Endothelial cell of umbilical vein (primary cell): ENCODE results near the gene DCC. TPM values are rescaled to one million over a fixed set of nuclear protein-coding genes. Genes with fewer than 3 reads are reported as not detected.
"Not testable (repeated sequence)": the region's sequence is repeated elsewhere in the genome, so short reads cannot be mapped to it uniquely, and the experiment has no call there.

ENCODE experiments used
- BruUV-seq: library from RNA; stranded (reverse); fragments of 400-500 nt; replicated peaks from 2 replicates; lab custom pipeline; 2021; lab: Mats Ljungman, UMichigan
- CTCF ChIA-PET: fragments of 300-600, 350-600 bp; sonication (Branson Sonifier 250); formaldehyde crosslinking; loops from one replicate; lab custom pipeline; 2021; ENCODE audit warnings: antibody characterized with exemption, inconsistent platforms; lab: Charles Lee
- POLR2A ChIA-PET: fragments of 300-600, 350-600 bp; sonication (Branson Sonifier 250); formaldehyde crosslinking; loops from one replicate; lab custom pipeline; 2021; ENCODE audit warnings: antibody characterized with exemption, inconsistent platforms; lab: Charles Lee
- DNase-seq: peaks from one replicate; pipeline ENCODE4 v3.0.0-alpha.2; 2011; ENCODE audit warnings: low read depth, low spot score
- FAIRE-seq: peaks from 2 replicates; lab custom pipeline; 2011; peaks lifted over from hg19 to GRCh38; lab: Jason Lieb, UNC
- H2AFZ ChIP-seq: 2 replicates; pipeline ENCODE4 v1.6.0; 2012; ENCODE audit warnings: low read depth, low read length, control low read depth, inconsistent platforms
- H3K27ac ChIP-seq: 2 replicates; pipeline ENCODE4 v1.5.1; 2011; ENCODE audit warnings: low read depth, mild to moderate bottlenecking, control low read depth, low read length, moderate library complexity; ENCODE audit not compliant: insufficient read depth
- H3K27me3 ChIP-seq, 2 experiments: 2 replicates each; pipeline versions ENCODE4 v1.6.0 to v1.6.1; 2011; ENCODE audit warnings: low read length in 2 of 2, mixed read lengths in 1 of 2; ENCODE audit not compliant: control insufficient read depth in 2 of 2, insufficient read depth in 2 of 2
- H3K36me3 ChIP-seq, 2 experiments: 2 replicates in 1 of 2; 3 replicates in 1 of 2; pipeline ENCODE4 v1.5.1; 2011; ENCODE audit warnings: low read length in 2 of 2, mild to moderate bottlenecking in 1 of 2, moderate library complexity in 1 of 2; ENCODE audit not compliant: control insufficient read depth in 2 of 2, insufficient read depth in 2 of 2; ENCODE audit errors: extremely low read depth in 1 of 2
- H3K4me1 ChIP-seq: 3 replicates; pipeline ENCODE4 v1.5.1; 2011; ENCODE audit warnings: mild to moderate bottlenecking, low read length; ENCODE audit not compliant: control insufficient read depth, insufficient read depth; ENCODE audit errors: extremely low read depth
- H3K4me2 ChIP-seq: 2 replicates; pipeline ENCODE4 v1.6.1; 2011; ENCODE audit warnings: low read length, control low read depth, mixed read lengths; ENCODE audit not compliant: insufficient read depth
- H3K4me3 ChIP-seq, 3 experiments: fragments of 200-600 bp in 1 of 3; sonication (generic), shearing (Covaris generic) in 1 of 3; replicated peaks in 1 of 3; 2 replicates each; pipeline ENCODE4 v1.5.1; 2011 to 2016; ENCODE audit warnings: control low read depth in 3 of 3, low read length in 3 of 3, mild to moderate bottlenecking in 2 of 3, inconsistent platforms in 1 of 3, low read depth in 1 of 3, moderate library complexity in 1 of 3; ENCODE audit not compliant: insufficient read depth in 1 of 3
- H3K79me2 ChIP-seq: 2 replicates; pipeline ENCODE4 v1.6.0; 2012; ENCODE audit warnings: low read length, inconsistent platforms; ENCODE audit not compliant: control insufficient read depth, insufficient read depth
- H3K9ac ChIP-seq: replicated peaks from 2 replicates; pipeline ENCODE3; 2011; ENCODE audit warnings: low read length, control low read depth; ENCODE audit not compliant: insufficient read depth; ENCODE audit errors: extremely low read depth
- H3K9me1 ChIP-seq: replicated peaks from 3 replicates; pipeline ENCODE4 v1.6.0; 2011; ENCODE audit warnings: mild to moderate bottlenecking, low read length; ENCODE audit not compliant: control insufficient read depth, insufficient read depth; ENCODE audit errors: extremely low read depth
- H3K9me3 ChIP-seq: replicated peaks from 2 replicates; pipeline ENCODE4 v1.5.1; 2012; ENCODE audit warnings: low read length, inconsistent platforms; ENCODE audit not compliant: control insufficient read depth, insufficient read depth
- H4K20me1 ChIP-seq: replicated peaks from 2 replicates; pipeline ENCODE3; 2011; ENCODE audit warnings: mild to moderate bottlenecking, low read length; ENCODE audit not compliant: control insufficient read depth, insufficient read depth; ENCODE audit errors: extremely low read depth
- CTCF ChIP-seq, 2 donors: IDR thresholded peaks; 1 replicate in 1 of 2; 2 replicates in 1 of 2; pipeline ENCODE4 v1.5.1; 2011; ENCODE audit warnings: low read length in 2 of 2, mild to moderate bottlenecking in 2 of 2, moderate library complexity in 2 of 2, control low read depth in 1 of 2, inconsistent platforms in 1 of 2, low read depth in 1 of 2; ENCODE audit not compliant: insufficient read depth in 1 of 2; ENCODE audit errors: extremely low read depth in 1 of 2
- EZH2 ChIP-seq: IDR thresholded peaks from 2 replicates; pipeline ENCODE4 v1.6.1; 2012; ENCODE audit warnings: borderline replicate concordance, low read depth, mild to moderate bottlenecking, moderate library complexity, low read length, inconsistent platforms; ENCODE audit not compliant: severe bottlenecking
- FOS ChIP-seq: IDR thresholded peaks from 2 replicates; pipeline ENCODE4 v1.6.1; 2011; ENCODE audit warnings: mild to moderate bottlenecking, low read length, moderate library complexity, borderline replicate concordance; ENCODE audit not compliant: insufficient read depth
- GATA2 ChIP-seq: IDR thresholded peaks from 2 replicates; pipeline ENCODE4 v1.7.0; 2011; ENCODE audit warnings: low read depth, mild to moderate bottlenecking, moderate library complexity, mixed read lengths, low read length; ENCODE audit not compliant: insufficient read length, insufficient read depth
- JUN ChIP-seq: IDR thresholded peaks from 2 replicates; pipeline ENCODE4 v1.6.1; 2011; ENCODE audit warnings: borderline replicate concordance, low read depth; ENCODE audit not compliant: insufficient read length, insufficient read depth
- MAX ChIP-seq: IDR thresholded peaks from 2 replicates; pipeline ENCODE4 v1.6.1; 2011; ENCODE audit not compliant: insufficient read depth, insufficient read length
- MYC ChIP-seq: IDR thresholded peaks from one replicate; pipeline ENCODE4 v1.6.1; 2011; ENCODE audit warnings: mild to moderate bottlenecking, low read depth, low read length
- POLR2A ChIP-seq: IDR thresholded peaks from 2 replicates; pipeline ENCODE4 v1.6.1; 2012; ENCODE audit warnings: low read depth, mild to moderate bottlenecking, control low read depth, low read length
- POLR2AphosphoS5 ChIP-seq: IDR thresholded peaks from 2 replicates; pipeline ENCODE4 v1.6.1; 2012; ENCODE audit warnings: low read depth, mild to moderate bottlenecking, control low read depth, low read length, moderate library complexity; ENCODE audit not compliant: insufficient read depth
- dilution Hi-C: fragments of 300-500 bp; cut with MboI; formaldehyde crosslinking; loops from one replicate; pipeline ENCODE4 v1.15.0; 2019; ENCODE audit warnings: low sequenced_read_pairs; ENCODE audit not compliant: extremely low pct_ligation_motif_present
- intact Hi-C: fragments of 100-400 bp; cut with micrococcal nuclease; formaldehyde crosslinking; loops from one replicate; pipeline ENCODE4 v1.10.0; 2022
- polyA plus RNA-seq, 4 experiments: library from polyadenylated mRNA; depleted of rRNA in 3 of 4; stranded (reverse) in 3 of 4; unstranded in 1 of 4; fragments of >200 nt; gene quantifications; 2 replicates each; pipeline versions ENCODE4 v1.2.1 to v1.2.3, GENCODE V29; 2011 to 2012; ENCODE audit warnings: missing spikeins in 1 of 4
- total RNA-seq: library from RNA; stranded (reverse); gene quantifications from 2 replicates; pipeline ENCODE4 v1.2.3, GENCODE V29; 2021

The DCC gene
- total and polyA plus RNA-seq, 2 donors (not counting 3 experiments of a cell fraction or from before 2014, with no cell fraction given): not detected

- CTCF ChIA-PET: no interaction called here
- BruUV-seq: no TSS peak
Measured at GRCh38 chr18:53458944-53459580, 1119.1 kb downstream of the DCC start.

GRCh38 chr18:53467756-53468155 is 1127.8 kb downstream of the DCC start:
- ChIA-PET POLR2A (no interaction called here), CTCF (no interaction called here)
- H3K79me2 ChIP-seq: no peaks in the 10 kb centered on the region
- H2AFZ ChIP-seq: no peak overlapping the region
- no peaks in the 10 kb centered on the region for H3K27me3 ChIP-seq
- no peaks in the 10 kb centered on the region for H3K36me3 ChIP-seq
- FAIRE-seq: no peak
- BruUV-seq: no TSS peak
- no peaks in the 10 kb centered on the region for H3K9me1 ChIP-seq
- no peak overlapping the region for H3K4me3 ChIP-seq
- no peak for TF ChIP-seq POLR2AphosphoS5
- no peak for TF ChIP-seq EZH2
- TF ChIP-seq MYC: no peak
- no peak for TF ChIP-seq MAX
- TF ChIP-seq FOS: no peak
- no peak for TF ChIP-seq JUN
- no peak for TF ChIP-seq POLR2A
- TF ChIP-seq GATA2: no peak
- TF ChIP-seq CTCF (IDR thresholded peaks at IDR 0.05; ENCODE audit: extremely low read depth in 1 of 2, insufficient read depth in 1 of 2, low read depth in 1 of 2, low read length in 2 of 2): no peak
- H3K4me1 ChIP-seq: no peaks in the 10 kb centered on the region
- no peak for DNase-seq
- dilution Hi-C loops (no loop called here), intact Hi-C loops (no loop called here)
- H3K9ac ChIP-seq: no peak overlapping the region
- H3K9me3 ChIP-seq: peaks cover 2% of the 10 kb centered on the region
- no peak overlapping the region for H3K27ac ChIP-seq
- H3K4me2 ChIP-seq: no peak overlapping the region
- H4K20me1 ChIP-seq: no peaks in the 10 kb centered on the region

More at GRCh38 chr18:53458944-53459580, 1119.1 kb downstream of the DCC start:
- no peaks in the 10 kb centered on the region for H3K36me3 ChIP-seq
- no peak overlapping the region for H3K4me2 ChIP-seq
- FAIRE-seq (no peak), DNase-seq (no peak)
- TF ChIP-seq JUN (no peak), FOS (no peak), MYC (no peak), POLR2A (no peak)
- H3K4me3 ChIP-seq: no peak overlapping the region
- H3K79me2 ChIP-seq: no peaks in the 10 kb centered on the region
- no peaks in the 10 kb centered on the region for H3K9me3 ChIP-seq
- H2AFZ ChIP-seq: no peak overlapping the region
- dilution Hi-C loops: no loop called here
- POLR2A ChIA-PET: no interaction called here
- intact Hi-C loops: no loop called here
- no peaks in the 10 kb centered on the region for H3K4me1 ChIP-seq
- no peaks in the 10 kb centered on the region for H3K27me3 ChIP-seq
- H3K9ac ChIP-seq: no peak overlapping the region
- H4K20me1 ChIP-seq: no peaks in the 10 kb centered on the region
- H3K27ac ChIP-seq: no peak overlapping the region
- no peaks in the 10 kb centered on the region for H3K9me1 ChIP-seq

GRCh38 chr18:53468173-53468572 is 1128.2 kb downstream of the DCC start:
- H3K79me2 ChIP-seq, BruUV-seq, H3K4me2 ChIP-seq, POLR2A ChIA-PET, H4K20me1 ChIP-seq, H3K27me3 ChIP-seq, H3K36me3 ChIP-seq, DNase-seq, intact Hi-C loops, H3K9me3 ChIP-seq, CTCF ChIA-PET, H3K4me3 ChIP-seq, H2AFZ ChIP-seq, H3K27ac ChIP-seq, H3K9ac ChIP-seq, dilution Hi-C loops, H3K4me1 ChIP-seq, H3K9me1 ChIP-seq, FAIRE-seq: not testable (repeated sequence)
